Mesenchymal stem cell (in vitro differentiated cells and primary cell): ENCODE data around the gene MDC1.
A peak's percentile ranks its signal among the peaks of the same experiment; 100 is the strongest.

Experiments
- DNase-seq: peaks from one replicate; pipeline ENCODE4 v3.0.0-alpha.2; 2013
- H2AFZ ChIP-seq: one replicate; pipeline ENCODE4 v1.6.1; 2013; ENCODE audit warnings: low read depth, mild to moderate bottlenecking, control low read depth, inconsistent platforms, low read length, moderate library complexity
- H2AK5ac ChIP-seq: 2 replicates; pipeline ENCODE4 v1.6.1; 2013; ENCODE audit warnings: low read length, moderate library complexity, mild to moderate bottlenecking, inconsistent platforms; ENCODE audit not compliant: severe bottlenecking
- H2BK120ac ChIP-seq: one replicate; pipeline ENCODE4 v1.6.1; 2013; ENCODE audit warnings: low read depth, mild to moderate bottlenecking, inconsistent platforms, low read length, moderate library complexity
- H2BK12ac ChIP-seq, 2 experiments: one replicate each; pipeline ENCODE4 v1.6.1; 2013; ENCODE audit warnings: inconsistent platforms in 2 of 2, low read length in 2 of 2, mild to moderate bottlenecking in 2 of 2, moderate library complexity in 2 of 2, control low read depth in 1 of 2
- H2BK15ac ChIP-seq: one replicate; pipeline ENCODE4 v1.6.1; 2013; ENCODE audit warnings: mild to moderate bottlenecking, low read depth, inconsistent platforms; ENCODE audit not compliant: poor library complexity, severe bottlenecking
- H2BK5ac ChIP-seq: 2 replicates; pipeline ENCODE4 v1.6.1; 2013; ENCODE audit warnings: low read depth, mild to moderate bottlenecking, low read length, control low read depth, inconsistent platforms; ENCODE audit not compliant: poor library complexity, severe bottlenecking
- H3K14ac ChIP-seq, 2 experiments: one replicate each; pipeline ENCODE4 v1.6.1; 2013; ENCODE audit warnings: inconsistent platforms in 2 of 2, low read length in 2 of 2, control low read depth in 1 of 2, mild to moderate bottlenecking in 1 of 2, moderate library complexity in 1 of 2
- H3K18ac ChIP-seq, 2 experiments: one replicate each; pipeline ENCODE4 v1.6.1; 2013; ENCODE audit warnings: inconsistent platforms in 2 of 2, low read length in 2 of 2, control low read depth in 1 of 2, low read depth in 1 of 2, mild to moderate bottlenecking in 1 of 2
- H3K23ac ChIP-seq, 2 experiments: one replicate each; pipeline ENCODE4 v1.6.1; 2013; ENCODE audit warnings: inconsistent platforms in 2 of 2, low read length in 2 of 2, mild to moderate bottlenecking in 2 of 2, moderate library complexity in 2 of 2, control low read depth in 1 of 2
- H3K27ac ChIP-seq: 2 replicates; pipeline ENCODE4 v1.5.1; 2013; ENCODE audit warnings: mild to moderate bottlenecking, moderate library complexity, low read length, control low read depth, inconsistent platforms; ENCODE audit not compliant: poor library complexity, severe bottlenecking
- H3K27me3 ChIP-seq, 2 experiments: 2 replicates each; pipeline versions ENCODE4 v1.6.1 to v1.7.0; 2013; ENCODE audit warnings: low read length in 2 of 2, mild to moderate bottlenecking in 2 of 2, moderate library complexity in 2 of 2, control low read depth in 1 of 2, inconsistent platforms in 1 of 2; ENCODE audit not compliant: control insufficient read depth in 1 of 2, insufficient read depth in 1 of 2
- H3K36me3 ChIP-seq, 2 experiments: 2 replicates each; pipeline versions ENCODE4 v1.6.1 to v1.7.0; 2013; ENCODE audit warnings: low read length in 2 of 2, control low read depth in 1 of 2, inconsistent platforms in 1 of 2, low read depth in 1 of 2, mild to moderate bottlenecking in 1 of 2; ENCODE audit not compliant: insufficient read depth in 2 of 2, control insufficient read depth in 1 of 2
- H3K4ac ChIP-seq, 2 experiments: one replicate each; pipeline ENCODE4 v1.6.1; 2013; ENCODE audit warnings: inconsistent platforms in 2 of 2, low read length in 2 of 2, mild to moderate bottlenecking in 2 of 2, moderate library complexity in 2 of 2, control low read depth in 1 of 2, low read depth in 1 of 2
- H3K4me1 ChIP-seq: 2 replicates; pipeline ENCODE4 v1.6.1; 2013; ENCODE audit warnings: low read depth, low read length, control low read depth; ENCODE audit not compliant: control insufficient read depth, insufficient read depth
- H3K4me2 ChIP-seq: 2 replicates; pipeline ENCODE4 v1.6.1; 2013; ENCODE audit warnings: low read length, mild to moderate bottlenecking, inconsistent platforms; ENCODE audit not compliant: poor library complexity, severe bottlenecking
- H3K4me3 ChIP-seq, 2 experiments: 2 replicates each; pipeline versions ENCODE4 v1.5.1 to v1.7.0; 2013; ENCODE audit warnings: low read length in 2 of 2, mild to moderate bottlenecking in 2 of 2, control low read depth in 1 of 2, low read depth in 1 of 2; ENCODE audit not compliant: insufficient read depth in 1 of 2
- H3K79me1 ChIP-seq: replicated peaks from 2 replicates; pipeline ENCODE4 v1.6.1; 2013; ENCODE audit warnings: mild to moderate bottlenecking, control low read depth, low read length, inconsistent platforms; ENCODE audit not compliant: poor library complexity, severe bottlenecking
- H3K9ac ChIP-seq: 2 replicates; pipeline ENCODE4 v1.7.0; 2013; ENCODE audit warnings: mild to moderate bottlenecking, low read length, moderate library complexity
- H3K9me3 ChIP-seq: 2 replicates; pipeline ENCODE4 v1.7.0; 2013; ENCODE audit warnings: mild to moderate bottlenecking, low read length; ENCODE audit not compliant: control insufficient read depth
- H4K8ac ChIP-seq: one replicate; pipeline ENCODE4 v1.6.1; 2013; ENCODE audit warnings: inconsistent platforms, mild to moderate bottlenecking, low read length, moderate library complexity
- H4K91ac ChIP-seq: one replicate; pipeline ENCODE4 v1.6.1; 2013; ENCODE audit warnings: mild to moderate bottlenecking, low read length, inconsistent platforms
- WGBS: methylation state at CpG from one replicate; pipeline ENCODE4 v1.1.7; 2013; ENCODE audit warnings: mixed read lengths; 5-methylcytosine and 5-hydroxymethylcytosine counted together

MDC1 gene

DNA sequence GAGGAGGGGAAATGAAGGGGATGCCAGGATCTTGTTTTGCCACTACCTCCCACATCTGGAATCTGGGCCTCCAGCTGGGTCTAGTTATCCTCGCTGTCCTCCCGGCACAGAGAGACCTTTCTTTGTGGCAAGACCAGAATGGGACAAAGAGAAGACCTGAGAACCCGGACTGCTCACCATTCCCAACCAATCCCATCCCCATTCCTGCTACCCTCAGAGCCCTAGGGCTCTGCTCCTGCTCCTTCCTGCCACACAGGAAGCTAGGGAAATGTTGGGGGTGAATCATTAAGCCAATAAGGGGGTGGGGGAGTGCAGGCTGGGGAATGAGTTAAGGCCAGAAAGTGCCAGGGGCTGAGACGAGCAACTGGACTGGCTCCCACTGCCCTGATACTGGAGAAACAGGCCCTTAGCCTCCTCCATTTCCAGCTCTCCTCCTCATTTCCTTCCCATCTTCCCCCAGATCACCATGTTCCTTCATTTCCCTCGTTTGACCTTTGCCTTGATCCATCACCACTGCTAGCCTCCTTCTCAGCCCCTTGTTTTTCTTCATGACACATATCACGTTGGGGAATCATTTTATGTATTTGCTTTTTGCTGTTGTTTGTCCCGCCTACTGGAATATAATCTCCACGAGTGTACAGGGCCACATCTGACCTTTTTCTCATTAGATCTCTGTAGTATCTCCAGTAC lies 31.9 kb upstream of the MDC1 start:
- WGBS = 77% methylated on average over 5 of the region's 8 CpGs
- peak; percentile 41 for DNase-seq
- H3K4me2 ChIP-seq = no peak overlapping the region

GRCh38 chr6:30747902-30748769 lies 31.1 kb upstream of the MDC1 start:
- Histone ChIP-seq H3K27me3 (no peaks in the 10 kb centered on the region), H3K18ac (peak overlapping the region; percentile 72 to 89), H3K9me3 (no peaks in the 10 kb centered on the region), H3K4me2 (no peak overlapping the region), H2AFZ (no peak overlapping the region), H3K4ac (peak overlapping the region; percentile 83 to 84), H3K36me3 (peaks cover 5 to 6% of the 10 kb centered on the region in 2 experiments), H3K23ac (no peak overlapping the region), H3K4me3 (no peak overlapping the region), H3K27ac (peak overlapping the region; percentile 89), H2AK5ac (peak overlapping the region; percentile 100), H3K14ac (no peak overlapping the region), H4K8ac (no peak overlapping the region), H3K4me1 (peaks cover 29% of the 10 kb centered on the region), H2BK5ac (peak overlapping the region; percentile 87), H2BK12ac (peak overlapping the region; percentile 99), H2BK15ac (peak overlapping the region; percentile 71), H4K91ac (peak overlapping the region; percentile 86), H3K79me1 (no peaks in the 10 kb centered on the region), H3K9ac (peak overlapping the region; percentile 30), H2BK120ac (peak overlapping the region; percentile 54)
- peak; percentile 67 for DNase-seq
- WGBS = 75% methylated on average over 6 of the region's 6 CpGs

More for the DNA sequence above, 31.9 kb upstream of the MDC1 start:
- no peaks in the 10 kb centered on the region for H3K27me3 ChIP-seq
- peak overlapping the region; percentile 89 for H4K91ac ChIP-seq
- no peak overlapping the region for H3K23ac ChIP-seq
- H2BK5ac ChIP-seq = peak overlapping the region; percentile 87
- H3K27ac ChIP-seq = peak overlapping the region; percentile 89
- H3K4ac ChIP-seq = peak overlapping the region in 1 of 2 experiments; percentile 84
- H3K4me3 ChIP-seq = no peak overlapping the region
- peak overlapping the region in 1 of 2 experiments; percentile 68 for H3K14ac ChIP-seq
- H3K9ac ChIP-seq = peak overlapping the region; percentile 30
- peaks cover 29% of the 10 kb centered on the region for H3K4me1 ChIP-seq
- H3K79me1 ChIP-seq = no peaks in the 10 kb centered on the region
- H2BK12ac ChIP-seq = peak overlapping the region; percentile 22 to 99
- H3K9me3 ChIP-seq = no peaks in the 10 kb centered on the region
- peak overlapping the region; percentile 12 for H2BK120ac ChIP-seq
- peak overlapping the region; percentile 92 for H2BK15ac ChIP-seq
- H2AFZ ChIP-seq = peak overlapping the region; percentile 18
- peak overlapping the region; percentile 45 for H4K8ac ChIP-seq
- peak overlapping the region; percentile 56 to 89 for H3K18ac ChIP-seq
- H3K36me3 ChIP-seq = no peaks in the 10 kb centered on the region
- H2AK5ac ChIP-seq = peak overlapping the region; percentile 100

- H3K27ac ChIP-seq = peak overlapping the region; percentile 89
- no peaks in the 10 kb centered on the region for H3K79me1 ChIP-seq
- peak overlapping the region in 1 of 2 experiments; percentile 44 for H3K4ac ChIP-seq
- WGBS = 51% methylated on average over 1 of the region's 1 CpG
- no peak overlapping the region for H2AFZ ChIP-seq
- DNase-seq = peak; percentile 47
- H3K23ac ChIP-seq = no peak overlapping the region
- no peak overlapping the region for H4K91ac ChIP-seq
- peak overlapping the region in 1 of 2 experiments; percentile 75 for H2BK12ac ChIP-seq
- no peak overlapping the region for H3K9ac ChIP-seq
- peaks cover 6 to 11% of the 10 kb centered on the region in 2 experiments for H3K36me3 ChIP-seq
- H3K4me3 ChIP-seq = no peak overlapping the region
- no peak overlapping the region for H3K14ac ChIP-seq
- H3K18ac ChIP-seq = peak overlapping the region; percentile 29 to 72
- no peaks in the 10 kb centered on the region for H3K27me3 ChIP-seq
- no peak overlapping the region for H3K4me2 ChIP-seq
- no peaks in the 10 kb centered on the region for H3K9me3 ChIP-seq
- H2BK5ac ChIP-seq = peak overlapping the region; percentile 34
- peaks cover 25% of the 10 kb centered on the region for H3K4me1 ChIP-seq
- H2AK5ac ChIP-seq = peak overlapping the region; percentile 100
- peak overlapping the region; percentile 54 for H2BK120ac ChIP-seq
- H2BK15ac ChIP-seq = no peak overlapping the region
- peak overlapping the region; percentile 57 for H4K8ac ChIP-seq
Observed at GRCh38 chr6:30747300-30747687, 30.2 kb upstream of the MDC1 start.
